SK-N-SH treated with all-trans-retinoic acid at 6 μM for 48 hours (cell line): ENCODE results near the gene ARHGAP33.
"Not testable (repeated sequence)": the region's sequence is repeated elsewhere in the genome, so short reads cannot be mapped to it uniquely, and the experiment has no call there.

Experiments
- ATAC-seq: fragments of 200-7000 bp; cut with Tn5 transposase; 3 replicates; pipeline ENCODE4 v1.9.1; 2020; ENCODE audit warnings: mild to moderate bottlenecking, moderate library complexity
- CSRNP3 ChIP-seq: fragments of 250-450 bp; sonication (Bioruptor Pico); IDR thresholded peaks from 2 replicates; pipeline ENCODE4 v1.5.1; 2021; ENCODE audit warnings: mild to moderate bottlenecking, moderate library complexity
- PPARA ChIP-seq: fragments of 250-450 bp; sonication (Bioruptor Pico); IDR thresholded peaks from 2 replicates; pipeline ENCODE4 v1.5.0; 2020; ENCODE audit warnings: mild to moderate bottlenecking, borderline replicate concordance
- ZNF565 ChIP-seq: fragments of 450-650 bp; formaldehyde crosslinking; conservative IDR thresholded peaks from 2 replicates; pipeline ENCODE4 v1.5.0; 2020; ENCODE audit warnings: low read depth, mild to moderate bottlenecking, moderate library complexity

ARHGAP33 gene

GRCh38 chr19:35833972-35834371 lies 58.6 kb downstream of the ARHGAP33 start:
- no peak for ATAC-seq
- no peak for TF ChIP-seq ZNF565 (CRISPR knock-in tag)
- no peak for TF ChIP-seq PPARA (CRISPR knock-in tag)
- no peak for TF ChIP-seq CSRNP3 (CRISPR knock-in tag)

GRCh38 chr19:35836096-35836495 lies 60.7 kb downstream of the ARHGAP33 start:
- ATAC-seq: not testable (repeated sequence)
